Activated naive CD8-positive, alpha-beta T cell treated with anti-CD3 and anti-CD28 coated beads for 36 hours (primary cell): ENCODE measurements around the gene ICOSLG. TPM values are rescaled to one million over a fixed set of nuclear protein-coding genes. Genes with fewer than 3 reads are reported as not detected.
"Not testable (repeated sequence)": the region's sequence is repeated elsewhere in the genome, so short reads cannot be mapped to it uniquely, and the experiment has no call there.

ENCODE experiments used
- DNase-seq: peaks from one replicate; pipeline ENCODE4 v3.0.0; 2021
- H3K27ac Mint-ChIP-seq: one replicate; pipeline ENCODE4 v1.8.0; 2022; ENCODE audit warnings: mild to moderate bottlenecking, moderate library complexity, mixed read lengths
- H3K27me3 Mint-ChIP-seq: one replicate; pipeline ENCODE4 v1.8.0; 2022; ENCODE audit warnings: mild to moderate bottlenecking, mixed read lengths
- H3K36me3 Mint-ChIP-seq: one replicate; pipeline ENCODE4 v1.8.0; 2021; ENCODE audit warnings: mild to moderate bottlenecking, mixed read lengths
- H3K4me1 Mint-ChIP-seq: one replicate; pipeline ENCODE4 v1.8.0; 2021; ENCODE audit warnings: mixed read lengths
- H3K4me3 Mint-ChIP-seq: one replicate; pipeline ENCODE4 v1.8.0; 2022; ENCODE audit warnings: mild to moderate bottlenecking, moderate library complexity, mixed read lengths
- H3K9me3 Mint-ChIP-seq: one replicate; pipeline ENCODE4 v1.8.0; 2022; ENCODE audit warnings: mixed read lengths
- total RNA-seq, 2 experiments: library from RNA; stranded (reverse); gene quantifications; one replicate each; pipeline ENCODE4 v1.2.3, GENCODE V29; 2021

The ICOSLG gene
- total RNA-seq, 2 experiments from 2014 or later = 0.92 to 1.2 TPM

- no peaks in the 10 kb centered on the region for H3K36me3 Mint-ChIP-seq
- no peak for DNase-seq
- H3K9me3 Mint-ChIP-seq = no peaks in the 10 kb centered on the region
Observed at GRCh38 chr21:44255511-44255981, 14.8 kb upstream of the ICOSLG start.

GRCh38 chr21:44253832-44254710, 13.3 kb upstream of the ICOSLG start:
- Mint-ChIP-seq H3K4me3 (no peak overlapping the region), H3K4me1 (no peaks in the 10 kb centered on the region), H3K27me3 (peaks cover 11% of the 10 kb centered on the region), H3K36me3 (no peaks in the 10 kb centered on the region), H3K27ac (no peak overlapping the region), H3K9me3 (no peaks in the 10 kb centered on the region)
- no peak for DNase-seq

More at GRCh38 chr21:44255511-44255981, 14.8 kb upstream of the ICOSLG start:
- no peaks in the 10 kb centered on the region for H3K4me1 Mint-ChIP-seq
- peaks cover 11% of the 10 kb centered on the region for H3K27me3 Mint-ChIP-seq
- no peak overlapping the region for H3K4me3 Mint-ChIP-seq
- no peak overlapping the region for H3K27ac Mint-ChIP-seq

GRCh38 chr21:44249204-44250037, 8.7 kb upstream of the ICOSLG start:
- DNase-seq, H3K27ac Mint-ChIP-seq, H3K9me3 Mint-ChIP-seq, H3K4me1 Mint-ChIP-seq, H3K27me3 Mint-ChIP-seq, H3K36me3 Mint-ChIP-seq, H3K4me3 Mint-ChIP-seq: not testable (repeated sequence)

- not testable (repeated sequence) for DNase-seq, H3K9me3 Mint-ChIP-seq, H3K4me3 Mint-ChIP-seq, H3K27ac Mint-ChIP-seq, H3K36me3 Mint-ChIP-seq, H3K4me1 Mint-ChIP-seq, H3K27me3 Mint-ChIP-seq
Observed at GRCh38 chr21:44247904-44248303, 7.2 kb upstream of the ICOSLG start.

GRCh38 chr21:44243980-44244379, 3.2 kb upstream of the ICOSLG start:
- not testable (repeated sequence) for DNase-seq, H3K4me1 Mint-ChIP-seq, H3K27me3 Mint-ChIP-seq, H3K4me3 Mint-ChIP-seq, H3K36me3 Mint-ChIP-seq, H3K9me3 Mint-ChIP-seq, H3K27ac Mint-ChIP-seq

- not testable (repeated sequence) for H3K27ac Mint-ChIP-seq, H3K27me3 Mint-ChIP-seq, H3K4me3 Mint-ChIP-seq, DNase-seq, H3K9me3 Mint-ChIP-seq, H3K4me1 Mint-ChIP-seq, H3K36me3 Mint-ChIP-seq
Observed at GRCh38 chr21:44241281-44241680, 538 bp upstream of the ICOSLG start.

GRCh38 chr21:44240353-44240752, 390 bp downstream of the ICOSLG start:
- H3K27me3 Mint-ChIP-seq, H3K4me1 Mint-ChIP-seq, H3K4me3 Mint-ChIP-seq, H3K36me3 Mint-ChIP-seq, H3K27ac Mint-ChIP-seq, DNase-seq, H3K9me3 Mint-ChIP-seq: not testable (repeated sequence)

- not testable (repeated sequence) for H3K4me1 Mint-ChIP-seq, H3K27ac Mint-ChIP-seq, DNase-seq, H3K27me3 Mint-ChIP-seq, H3K36me3 Mint-ChIP-seq, H3K9me3 Mint-ChIP-seq, H3K4me3 Mint-ChIP-seq
Observed at GRCh38 chr21:44229561-44229960, 11.2 kb downstream of the ICOSLG start.

- DNase-seq, H3K27me3 Mint-ChIP-seq, H3K36me3 Mint-ChIP-seq, H3K27ac Mint-ChIP-seq, H3K9me3 Mint-ChIP-seq, H3K4me1 Mint-ChIP-seq, H3K4me3 Mint-ChIP-seq: not testable (repeated sequence)
Observed at GRCh38 chr21:44228109-44228508, 12.6 kb downstream of the ICOSLG start.

- H3K27ac Mint-ChIP-seq, DNase-seq, H3K9me3 Mint-ChIP-seq, H3K4me3 Mint-ChIP-seq, H3K36me3 Mint-ChIP-seq, H3K4me1 Mint-ChIP-seq, H3K27me3 Mint-ChIP-seq: not testable (repeated sequence)
Observed at GRCh38 chr21:44227614-44228013, 13.1 kb downstream of the ICOSLG start.

- not testable (repeated sequence) for H3K4me1 Mint-ChIP-seq, H3K9me3 Mint-ChIP-seq, H3K4me3 Mint-ChIP-seq, H3K27ac Mint-ChIP-seq, H3K27me3 Mint-ChIP-seq, DNase-seq, H3K36me3 Mint-ChIP-seq
Observed at GRCh38 chr21:44225605-44226004, 15.1 kb downstream of the ICOSLG start.

- not testable (repeated sequence) for H3K4me3 Mint-ChIP-seq
Observed at GRCh38 chr21:44223334-44223733, 17.4 kb downstream of the ICOSLG start.

GRCh38 chr21:44220674-44221073, 20.1 kb downstream of the ICOSLG start:
- H3K4me1 Mint-ChIP-seq, H3K9me3 Mint-ChIP-seq, H3K27ac Mint-ChIP-seq, H3K27me3 Mint-ChIP-seq, H3K4me3 Mint-ChIP-seq, H3K36me3 Mint-ChIP-seq, DNase-seq: not testable (repeated sequence)

More at GRCh38 chr21:44223334-44223733, 17.4 kb downstream of the ICOSLG start:
- H3K9me3 Mint-ChIP-seq, H3K36me3 Mint-ChIP-seq, H3K27me3 Mint-ChIP-seq, H3K27ac Mint-ChIP-seq, H3K4me1 Mint-ChIP-seq, DNase-seq: not testable (repeated sequence)

- H3K4me1 Mint-ChIP-seq, H3K27ac Mint-ChIP-seq, H3K4me3 Mint-ChIP-seq, H3K36me3 Mint-ChIP-seq, DNase-seq, H3K9me3 Mint-ChIP-seq, H3K27me3 Mint-ChIP-seq: not testable (repeated sequence)
Observed at GRCh38 chr21:44218461-44218860, 22.3 kb downstream of the ICOSLG start.

GRCh38 chr21:44211978-44212377, 28.8 kb downstream of the ICOSLG start:
- not testable (repeated sequence) for H3K27ac Mint-ChIP-seq, H3K4me3 Mint-ChIP-seq, H3K36me3 Mint-ChIP-seq, DNase-seq, H3K4me1 Mint-ChIP-seq, H3K9me3 Mint-ChIP-seq, H3K27me3 Mint-ChIP-seq
